Glutamatergic neuron (in vitro differentiated cells): ENCODE results near the gene PERCC1. TPM values are rescaled to one million over a fixed set of nuclear protein-coding genes. Genes with fewer than 3 reads are reported as not detected.
"Not testable (repeated sequence)": the region's sequence is repeated elsewhere in the genome, so short reads cannot be mapped to it uniquely, and the experiment has no call there.

Source experiments
- DNase-seq: peaks from one replicate; pipeline ENCODE4 v3.0.0; 2022
- H3K27ac Mint-ChIP-seq: one replicate; pipeline ENCODE4 v1.8.0; 2020; ENCODE audit warnings: mild to moderate bottlenecking, mixed read lengths, inconsistent platforms; ENCODE audit not compliant: unreplicated experiment
- H3K27me3 Mint-ChIP-seq: one replicate; pipeline ENCODE4 v1.8.0; 2020; ENCODE audit warnings: mild to moderate bottlenecking, moderate library complexity, mixed read lengths, inconsistent platforms; ENCODE audit not compliant: unreplicated experiment
- H3K36me3 Mint-ChIP-seq: one replicate; pipeline ENCODE4 v1.8.0; 2020; ENCODE audit warnings: mild to moderate bottlenecking, mixed read lengths, inconsistent platforms; ENCODE audit not compliant: unreplicated experiment
- H3K4me1 Mint-ChIP-seq: one replicate; pipeline ENCODE4 v1.8.0; 2020; ENCODE audit warnings: mild to moderate bottlenecking, low read depth, mixed read lengths, inconsistent platforms; ENCODE audit not compliant: unreplicated experiment
- H3K4me3 Mint-ChIP-seq: one replicate; pipeline ENCODE4 v1.8.0; 2020; ENCODE audit warnings: mild to moderate bottlenecking, mixed read lengths, inconsistent platforms; ENCODE audit not compliant: unreplicated experiment
- H3K9me3 Mint-ChIP-seq: one replicate; pipeline ENCODE4 v1.8.0; 2020; ENCODE audit warnings: mild to moderate bottlenecking, moderate library complexity, mixed read lengths, inconsistent platforms; ENCODE audit not compliant: unreplicated experiment
- total RNA-seq: library from RNA; stranded (reverse); fragmentation: NEBNext Ultra II Directional; extraction: Animal tissue kit (Norgen Biotek cat#: 25700); gene quantifications from one replicate; pipeline ENCODE4 v1.2.1, GENCODE V29; 2021; ENCODE audit not compliant: unreplicated experiment
- TF ChIP-seq, protein P1 (sequence below): fragments of 200-600 bp; sonication (generic); IDR thresholded peaks from one replicate; pipeline ENCODE4 v1.5.0; 2021; ENCODE audit not compliant: partially characterized antibody, unreplicated experiment

PERCC1 gene
- total RNA-seq, 1 donor from 2014 or later, result not detected

DNA sequence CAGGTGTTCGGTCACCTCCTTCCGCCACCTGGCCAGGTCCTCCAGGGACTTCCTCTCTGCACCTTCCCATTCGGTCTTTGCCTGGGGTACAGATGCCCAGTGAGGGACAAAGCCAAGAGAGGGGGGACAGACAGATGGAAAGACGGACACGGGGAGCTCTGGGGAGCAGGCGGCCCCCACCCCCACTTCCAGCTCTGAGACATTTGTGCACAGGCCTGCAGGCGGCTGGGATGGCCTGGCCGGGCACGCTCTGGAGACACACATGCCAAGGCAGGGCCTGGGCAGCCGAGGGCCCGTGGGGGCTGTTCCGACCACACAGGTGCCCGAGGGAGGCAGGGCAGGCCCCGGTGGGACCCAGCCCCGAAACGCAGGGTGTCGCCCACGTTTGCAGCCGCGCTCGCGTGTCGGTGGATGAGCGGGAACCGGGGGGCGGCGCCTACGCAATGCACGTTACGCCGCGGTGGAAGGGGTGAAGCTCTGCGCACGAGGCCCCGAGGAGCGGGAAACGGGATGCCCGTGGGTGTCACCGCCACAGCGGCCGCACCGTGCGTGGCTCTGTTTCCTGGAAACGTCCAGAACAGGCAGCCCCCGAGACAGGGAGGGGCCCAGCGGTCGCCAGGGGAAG, 6.0 kb downstream of the PERCC1 start:
- H3K27ac Mint-ChIP-seq, result no peak overlapping the region

DNA sequence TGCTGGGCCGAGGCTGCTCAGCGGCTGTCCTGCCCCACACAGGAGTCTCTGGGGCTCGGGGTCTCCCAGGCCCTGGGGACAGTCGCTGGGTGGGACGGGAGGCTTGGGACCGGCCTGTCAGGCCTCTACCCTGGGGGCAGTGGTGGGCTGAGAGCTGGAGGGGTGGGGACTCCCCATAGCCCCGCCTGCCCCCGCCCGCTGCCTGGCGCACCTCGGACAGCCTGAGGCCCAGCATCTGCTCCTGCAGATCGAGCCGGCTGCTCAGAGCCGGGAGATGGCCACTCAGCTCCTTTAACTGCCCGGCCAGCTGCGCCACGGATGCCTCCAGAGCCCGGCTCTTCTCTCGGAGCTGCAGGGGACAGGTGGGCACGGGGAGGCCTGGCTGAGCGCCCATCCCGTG, 6.7 kb downstream of the PERCC1 start:
- Mint-ChIP-seq H3K27me3 (peaks cover 3% of the 10 kb centered on the region), H3K27ac (no peak overlapping the region), H3K36me3 (no peaks in the 10 kb centered on the region), H3K9me3 (peaks cover 3% of the 10 kb centered on the region), H3K4me1 (peaks cover 2% of the 10 kb centered on the region), H3K4me3 (no peak overlapping the region)
- TF ChIP-seq, protein P1, sequence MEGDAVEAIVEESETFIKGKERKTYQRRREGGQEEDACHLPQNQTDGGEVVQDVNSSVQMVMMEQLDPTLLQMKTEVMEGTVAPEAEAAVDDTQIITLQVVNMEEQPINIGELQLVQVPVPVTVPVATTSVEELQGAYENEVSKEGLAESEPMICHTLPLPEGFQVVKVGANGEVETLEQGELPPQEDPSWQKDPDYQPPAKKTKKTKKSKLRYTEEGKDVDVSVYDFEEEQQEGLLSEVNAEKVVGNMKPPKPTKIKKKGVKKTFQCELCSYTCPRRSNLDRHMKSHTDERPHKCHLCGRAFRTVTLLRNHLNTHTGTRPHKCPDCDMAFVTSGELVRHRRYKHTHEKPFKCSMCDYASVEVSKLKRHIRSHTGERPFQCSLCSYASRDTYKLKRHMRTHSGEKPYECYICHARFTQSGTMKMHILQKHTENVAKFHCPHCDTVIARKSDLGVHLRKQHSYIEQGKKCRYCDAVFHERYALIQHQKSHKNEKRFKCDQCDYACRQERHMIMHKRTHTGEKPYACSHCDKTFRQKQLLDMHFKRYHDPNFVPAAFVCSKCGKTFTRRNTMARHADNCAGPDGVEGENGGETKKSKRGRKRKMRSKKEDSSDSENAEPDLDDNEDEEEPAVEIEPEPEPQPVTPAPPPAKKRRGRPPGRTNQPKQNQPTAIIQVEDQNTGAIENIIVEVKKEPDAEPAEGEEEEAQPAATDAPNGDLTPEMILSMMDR, result no peak
- peak; percentile 66 for DNase-seq

More for the DNA sequence above, 6.0 kb downstream of the PERCC1 start:
- DNase-seq, result peak; percentile 16
- no peaks in the 10 kb centered on the region for H3K36me3 Mint-ChIP-seq
- TF ChIP-seq, protein P1, result no peak
- H3K27me3 Mint-ChIP-seq, result peaks cover 3% of the 10 kb centered on the region
- H3K4me1 Mint-ChIP-seq, result peaks cover 2% of the 10 kb centered on the region
- H3K4me3 Mint-ChIP-seq, result no peak overlapping the region
- H3K9me3 Mint-ChIP-seq, result peaks cover 3% of the 10 kb centered on the region

DNA sequence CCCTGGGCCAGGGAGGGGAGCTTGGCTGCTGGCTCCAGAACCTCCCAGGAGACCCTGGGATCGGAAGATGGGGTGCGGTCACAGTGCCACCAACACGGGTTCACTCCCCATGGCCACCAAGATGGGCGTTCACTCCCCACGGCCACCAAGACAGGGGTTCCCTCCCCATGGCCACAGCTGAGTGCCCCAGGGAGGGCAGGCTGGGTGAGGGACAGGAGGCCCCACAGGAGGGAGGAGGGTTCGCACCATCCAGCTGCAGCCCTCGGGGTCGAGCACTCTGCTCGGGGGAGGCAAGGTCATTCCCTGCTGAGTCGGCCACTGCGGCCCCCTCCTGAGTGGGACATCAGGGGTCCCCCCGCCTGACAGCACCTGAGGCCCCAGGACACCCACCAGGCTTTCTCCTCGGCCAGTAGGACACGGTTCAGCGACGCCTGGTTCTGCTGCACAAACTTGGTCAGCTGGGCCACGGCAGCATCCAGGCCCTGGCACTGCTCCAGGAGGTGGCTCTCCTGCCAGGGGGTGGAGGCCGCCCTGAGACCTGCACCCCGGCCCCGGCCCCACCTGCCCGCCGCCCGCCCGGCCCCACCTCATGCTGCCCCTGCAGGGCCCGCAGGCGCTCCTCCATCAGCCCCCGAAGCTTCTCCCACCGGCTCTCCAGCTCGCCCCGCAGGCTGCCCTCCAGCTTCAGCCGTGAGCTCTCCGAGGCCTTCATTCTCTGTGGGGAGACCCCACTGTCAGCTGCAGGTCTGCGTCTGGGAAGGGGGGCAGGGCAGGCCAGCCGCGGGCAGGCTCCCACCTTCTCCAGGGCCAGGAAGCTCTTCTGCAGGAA, 7.6 kb downstream of the PERCC1 start:
- Mint-ChIP-seq H3K4me3 (no peak overlapping the region), H3K27me3 (peaks cover 3% of the 10 kb centered on the region), H3K36me3 (no peaks in the 10 kb centered on the region), H3K9me3 (peaks cover 3% of the 10 kb centered on the region), H3K4me1 (peaks cover 2% of the 10 kb centered on the region), H3K27ac (no peak overlapping the region)
- peak; percentile 20 for DNase-seq
- TF ChIP-seq, protein P1, result no peak

DNA sequence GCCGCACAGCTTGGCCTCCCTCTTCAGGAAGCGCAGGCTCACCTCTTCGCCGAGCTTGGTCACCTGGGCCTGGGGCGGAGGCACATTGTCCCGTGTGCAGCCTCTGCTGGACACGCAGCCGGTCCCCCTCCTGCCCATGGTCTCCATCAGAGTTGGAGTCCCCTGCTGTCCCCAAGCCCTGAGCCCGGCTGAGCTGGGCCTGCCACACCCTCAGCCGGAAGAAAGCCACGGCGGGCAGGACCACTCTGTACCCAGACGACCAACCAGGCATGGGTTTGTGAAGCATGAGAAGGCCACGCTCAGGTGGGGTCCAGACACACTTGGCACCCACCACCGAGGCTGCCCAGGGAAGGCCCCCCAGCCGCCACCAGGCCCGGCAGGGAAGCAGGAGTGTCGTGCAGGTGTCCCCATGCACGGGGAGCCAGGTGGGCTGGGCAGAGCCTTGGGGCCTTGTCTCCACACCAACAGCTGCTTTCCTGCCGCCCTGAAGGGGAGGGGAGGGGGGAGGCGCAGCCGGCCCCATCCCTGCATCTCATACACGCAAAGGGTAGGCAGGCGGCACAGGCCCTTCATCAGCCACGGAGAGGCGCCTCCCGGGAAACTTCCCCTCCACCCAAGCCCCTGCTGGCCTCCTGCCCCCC, 8.3 kb downstream of the PERCC1 start:
- peaks cover 3% of the 10 kb centered on the region for H3K9me3 Mint-ChIP-seq
- peak overlapping the region; percentile 48 for H3K27ac Mint-ChIP-seq
- peaks cover 2% of the 10 kb centered on the region for H3K4me1 Mint-ChIP-seq
- H3K36me3 Mint-ChIP-seq, result no peaks in the 10 kb centered on the region
- DNase-seq, result peak; percentile 13
- TF ChIP-seq, protein P1, result no peak
- H3K27me3 Mint-ChIP-seq, result peaks cover 3% of the 10 kb centered on the region
- H3K4me3 Mint-ChIP-seq, result no peak overlapping the region

DNA sequence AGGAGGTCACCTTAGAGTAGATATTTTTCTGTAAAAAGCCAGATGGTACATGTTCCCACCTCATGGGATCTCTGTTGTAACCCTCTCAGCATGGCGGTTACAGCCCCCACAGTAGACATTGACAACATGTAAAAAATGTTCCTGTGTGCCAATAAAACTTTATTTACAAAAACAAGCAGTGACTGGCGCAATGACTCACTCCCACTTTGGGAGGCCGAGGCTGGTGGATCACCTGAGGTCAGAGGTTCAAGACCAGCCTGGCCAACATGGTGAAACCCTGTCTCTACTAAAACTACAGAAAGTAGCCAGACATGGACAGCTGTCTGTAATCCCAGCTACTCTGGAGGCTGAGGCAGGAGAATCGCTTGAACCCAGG, 8.8 kb downstream of the PERCC1 start:
- not testable (repeated sequence) for H3K4me3 Mint-ChIP-seq, H3K36me3 Mint-ChIP-seq, H3K27me3 Mint-ChIP-seq, H3K4me1 Mint-ChIP-seq, DNase-seq, H3K9me3 Mint-ChIP-seq
- H3K27ac Mint-ChIP-seq, result peak overlapping the region; percentile 48
